K562 (cell line): Measurements from ENCODE around the gene DDC. TPM values are rescaled to one million over a fixed set of nuclear protein-coding genes. Genes with fewer than 3 reads are reported as not detected.

ENCODE experiments used
- ATAC-seq: fragments of 200-7000 bp; cut with Tn5 transposase; 3 replicates; pipeline ENCODE4 v1.9.1; 2020; ENCODE audit warnings: moderate library complexity
- BruUV-seq: library from RNA; stranded (reverse); fragments of 400-500 nt; replicated peaks from 2 replicates; lab custom pipeline; 2021; lab: Mats Ljungman, UMichigan
- CTCF ChIA-PET: fragments of 300-600 bp; formaldehyde crosslinking; extraction: SDS; loops from one replicate; lab custom pipeline; 2021; ENCODE audit warnings: low intra/inter-chr PET ratio; lab: Yijun Ruan, JAX
- POLR2A ChIA-PET: fragments of 300-600, 350-650 bp; sonication (Branson Sonifier 250); formaldehyde crosslinking; extraction: SDS; loops from one replicate; lab custom pipeline; 2021; ENCODE audit warnings: antibody characterized with exemption, inconsistent platforms; lab: Yijun Ruan, JAX
- DNase-seq, 4 experiments: peaks; one replicate each; pipeline versions ENCODE4 v3.0.0 to v3.0.0-alpha.2; 2011 to 2018; ENCODE audit warnings: low spot score in 3 of 4, mixed read lengths in 3 of 4; ENCODE audit errors: extremely low read depth in 1 of 4
- FAIRE-seq: peaks from 2 replicates; lab custom pipeline; 2011; peaks lifted over from hg19 to GRCh38; lab: Jason Lieb, UNC
- H2AFZ ChIP-seq: 2 replicates; pipeline ENCODE4 v1.6.0; 2011; ENCODE audit warnings: low read depth, low read length, control low read depth, inconsistent platforms
- H3K27ac ChIP-seq: fragments of 200-600 bp; 3 replicates; pipeline ENCODE4 v1.8.0; 2011; ENCODE audit warnings: low read depth, mild to moderate bottlenecking, control low read depth, inconsistent platforms, low read length, moderate library complexity, mixed read lengths; ENCODE audit errors: extremely low read depth
- H3K27me3 ChIP-seq, 2 experiments: fragments of 300-600 bp in 1 of 2; 2 replicates in 1 of 2; 3 replicates in 1 of 2; pipeline versions ENCODE4 v1.6.0 to v1.8.0; 2011; ENCODE audit warnings: inconsistent platforms in 2 of 2, low read length in 2 of 2, mild to moderate bottlenecking in 1 of 2, mixed read lengths in 1 of 2, moderate library complexity in 1 of 2; ENCODE audit not compliant: control insufficient read depth in 2 of 2, insufficient read depth in 2 of 2
- H3K36me3 ChIP-seq: fragments of 300-600 bp; 3 replicates; pipeline ENCODE4 v1.8.0; 2011; ENCODE audit warnings: mild to moderate bottlenecking, low read length, inconsistent platforms; ENCODE audit not compliant: control insufficient read depth, insufficient read depth
- H3K4me1 ChIP-seq, 2 experiments: fragments of 200-600 bp in 1 of 2; replicated peaks in 1 of 2; 2 replicates in 1 of 2; 3 replicates in 1 of 2; pipeline versions ENCODE4 v1.5.1 to v1.8.0; 2011; ENCODE audit warnings: inconsistent platforms in 2 of 2, low read length in 2 of 2, mild to moderate bottlenecking in 1 of 2, mixed read lengths in 1 of 2, moderate library complexity in 1 of 2; ENCODE audit not compliant: control insufficient read depth in 2 of 2, insufficient read depth in 2 of 2
- H3K4me2 ChIP-seq: 2 replicates; pipeline ENCODE4 v1.6.1; 2011; ENCODE audit warnings: low read length, control low read depth, inconsistent platforms, mixed read lengths; ENCODE audit not compliant: insufficient read depth
- H3K4me3 ChIP-seq: fragments of 200-600 bp; sonication (generic), shearing (Covaris generic); 2 replicates; pipeline ENCODE4 v1.5.1; 2016; ENCODE audit warnings: control low read depth, inconsistent platforms
- H3K79me2 ChIP-seq: fragments of 200-600 bp; 3 replicates; pipeline ENCODE4 v1.8.0; 2011; ENCODE audit warnings: low read length, inconsistent platforms; ENCODE audit not compliant: control insufficient read depth, insufficient read depth
- H3K9ac ChIP-seq, 2 experiments: 2 replicates each; pipeline versions ENCODE4 v1.6.0 to v1.6.1; 2011; ENCODE audit warnings: low read depth in 2 of 2, low read length in 2 of 2, control low read depth in 1 of 2, inconsistent platforms in 1 of 2, mild to moderate bottlenecking in 1 of 2, mixed read lengths in 1 of 2; ENCODE audit not compliant: insufficient read depth in 1 of 2
- H3K9me1 ChIP-seq: one replicate; pipeline ENCODE4 v1.6.0; 2011; ENCODE audit warnings: inconsistent platforms, mild to moderate bottlenecking, low read length, moderate library complexity; ENCODE audit not compliant: control insufficient read depth, insufficient read depth
- H3K9me3 ChIP-seq: replicated peaks from 2 replicates; pipeline ENCODE4 v1.5.1; 2011; ENCODE audit warnings: low read depth, low read length, inconsistent platforms; ENCODE audit not compliant: control insufficient read depth, insufficient read depth
- H4K20me1 ChIP-seq: replicated peaks from 2 replicates; pipeline ENCODE4 v1.6.1; 2011; ENCODE audit warnings: low read length, inconsistent platforms, mixed read lengths; ENCODE audit not compliant: control insufficient read depth, insufficient read depth
- CBFA2T3 ChIP-seq: fragments of 450-650 bp; IDR thresholded peaks from 2 replicates; pipeline ENCODE4 v1.6.1; 2017
- EZH2 ChIP-seq: IDR thresholded peaks from 2 replicates; pipeline ENCODE4 v1.6.1; 2012; ENCODE audit warnings: low read depth, mild to moderate bottlenecking, inconsistent platforms, low read length, borderline replicate concordance
- FOS ChIP-seq: IDR thresholded peaks from 3 replicates; pipeline ENCODE4 v1.6.1; 2011; ENCODE audit not compliant: insufficient read length; ENCODE audit errors: extremely low read depth
- FOXJ2 ChIP-seq: fragments of 200-800 bp; sonication (Bioruptor generic); IDR thresholded peaks from 2 replicates; pipeline ENCODE4 v1.6.1; 2016; ENCODE audit warnings: missing genetic modification characterization, missing compliant biosample characterization
- HOXB6 ChIP-seq: fragments of 250-450 bp; sonication (Bioruptor Pico); IDR thresholded peaks from 2 replicates; pipeline ENCODE4 v1.5.1; 2022; ENCODE audit warnings: mild to moderate bottlenecking, borderline replicate concordance
- PURB ChIP-seq: sonication (generic); formaldehyde crosslinking; IDR thresholded peaks from 2 replicates; pipeline ENCODE4 v1.9.0; 2021; ENCODE audit warnings: low read depth, mild to moderate bottlenecking, missing genetic modification reagents
- PYGO2 ChIP-seq: fragments of 450-650 bp; IDR thresholded peaks from 2 replicates; pipeline ENCODE4 v1.6.1; 2016; ENCODE audit warnings: mild to moderate bottlenecking, missing genetic modification characterization, moderate library complexity, missing compliant biosample characterization
- SRSF1 ChIP-seq: fragments of 200-400 bp; formaldehyde crosslinking; IDR thresholded peaks from 2 replicates; pipeline ENCODE4 v1.6.1; 2017; ENCODE audit warnings: mild to moderate bottlenecking, low read depth, low read length, moderate library complexity
- ZBED1 ChIP-seq: IDR thresholded peaks from 2 replicates; pipeline ENCODE4 v1.6.1; 2014
- ZNF79 ChIP-seq: fragments of 250-450 bp; sonication (Bioruptor Pico); IDR thresholded peaks from 2 replicates; pipeline ENCODE4 v1.4.0; 2020; ENCODE audit warnings: low read depth, mild to moderate bottlenecking, moderate library complexity
- WGBS: fragments of 100-300 bp; shearing (Covaris generic); methylation state at CpG from one replicate; pipeline ENCODE4 v1.1.6; 2016; ENCODE audit warnings: low coverage, mixed read lengths; ENCODE audit not compliant: insufficient coverage; ENCODE audit errors: missing lambda C conversion rate; 5-methylcytosine and 5-hydroxymethylcytosine counted together
- in situ Hi-C: fragments of 300-500 bp; cut with MboI; formaldehyde crosslinking; loops from 4 replicates; pipeline ENCODE4 v1.15.0; 2018; ENCODE audit warnings: inconsistent platforms, mixed read lengths
- intact Hi-C: fragments of 100-400 bp; cut with micrococcal nuclease; formaldehyde crosslinking; loops from 2 replicates; pipeline ENCODE4 v1.14.2; 2022
- polyA plus RNA-seq, 8 experiments: library from polyadenylated mRNA; depleted of rRNA in 4 of 8; stranded (reverse) in 5 of 8; unstranded in 3 of 8; fragments of >200 nt; fragmentation: Nextera tagmentation in 2 of 8; fragmentation: Illumina TruSeq in 1 of 8; extraction: Ambion mirVana in 2 of 8; extraction: Trizol in 1 of 8; gene quantifications; 2 replicates each; pipeline versions ENCODE4 v1.2.1 to v1.2.3, GENCODE V29; 2011 to 2014; ENCODE audit warnings: inconsistent platforms in 1 of 8, missing spikeins in 1 of 8
- total RNA-seq, 7 experiments: library from RNA; depleted of rRNA in 6 of 7; stranded (reverse); fragments of >200 nt in 6 of 7; fragmentation: Illumina TruSeq in 2 of 7; extraction: Trizol in 2 of 7; gene quantifications; 2 replicates each; pipeline versions ENCODE4 v1.2.1 to v1.2.3, GENCODE V29; 2011 to 2021; ENCODE audit warnings: low replicate concordance in 1 of 7
- TF ChIP-seq, protein P1 (sequence below): sonication (generic); formaldehyde crosslinking; IDR thresholded peaks from 2 replicates; pipeline ENCODE4 v1.4.0; 2020; ENCODE audit warnings: mild to moderate bottlenecking, missing genetic modification reagents
- TF ChIP-seq, protein P2 (sequence below): sonication (generic); formaldehyde crosslinking; IDR thresholded peaks from 2 replicates; pipeline ENCODE4 v1.8.0; 2022; ENCODE audit warnings: missing genetic modification reagents, mild to moderate bottlenecking, borderline replicate concordance

The DDC gene
- total and polyA plus RNA-seq, 9 of the 15 experiments (the other 6 are each of a cell fraction or from before 2014, with no cell fraction given), result not detected

DNA sequence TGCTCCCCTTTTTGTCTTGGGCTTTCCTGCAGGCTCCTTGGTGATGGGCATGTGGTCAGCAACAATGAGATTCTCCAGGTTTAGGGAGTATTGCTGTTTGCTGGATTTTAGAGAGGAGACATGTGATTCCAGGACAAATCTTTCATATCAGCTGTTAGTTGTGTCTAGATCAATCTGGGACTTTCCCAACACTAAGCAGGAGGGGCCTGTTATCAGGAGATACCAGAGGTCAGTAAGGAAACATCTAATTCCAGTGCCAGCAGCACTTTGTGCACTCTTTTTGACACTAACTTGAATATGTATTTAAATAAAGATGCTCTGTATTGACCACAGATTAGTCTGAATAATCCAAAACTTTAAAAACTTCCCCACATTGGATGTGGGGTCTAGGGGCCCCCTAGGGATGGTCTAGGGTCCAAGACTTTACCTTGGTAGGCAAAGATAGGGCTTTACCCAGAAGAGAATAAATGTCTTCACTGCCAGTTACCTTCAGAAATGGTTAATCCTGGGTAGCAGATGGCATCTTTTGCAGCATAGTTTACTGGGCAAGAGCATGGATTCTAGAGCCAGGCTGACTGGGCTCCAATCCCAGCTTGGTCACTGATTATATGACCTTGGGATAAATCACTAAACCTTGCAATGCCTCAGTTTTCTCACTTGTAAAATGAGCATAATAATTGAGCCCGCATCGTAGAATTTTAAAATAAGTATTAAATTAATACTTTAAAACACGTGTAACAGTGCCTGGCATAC is 108.7 kb downstream of the DDC start:
- FAIRE-seq, result no peak
- Histone ChIP-seq H3K4me1 (no peaks in the 10 kb centered on the region), H3K9me1 (no peaks in the 10 kb centered on the region), H3K9ac (no peak overlapping the region), H3K79me2 (no peaks in the 10 kb centered on the region), H3K27me3 (peaks cover 12 to 21% of the 10 kb centered on the region in 2 experiments), H3K36me3 (no peaks in the 10 kb centered on the region), H4K20me1 (no peaks in the 10 kb centered on the region), H3K4me2 (no peak overlapping the region), H3K9me3 (no peaks in the 10 kb centered on the region)
- WGBS, result 10% methylated on average over 3 of the region's 3 CpGs
- intact Hi-C loops, result no loop called here
- no peak for ATAC-seq
- ChIA-PET CTCF (no interaction called here), POLR2A (no interaction called here)
- in situ Hi-C loops, result loop anchor here (10.0 kb wide), 1 partner anchor 688 kb away; no protein-coding TSS in a partner anchor
- no peak for DNase-seq
- TF ChIP-seq FOS, result no peak
- TF ChIP-seq FOXJ2 (tag), result 0 out of 2 replicates have a peak, but pooled peaks have one; percentile 24
- no peak for TF ChIP-seq HOXB6
- TF ChIP-seq CBFA2T3, result peak; percentile 34; the same call in 1 of the 2 replicates
- TF ChIP-seq, all 486 proteins: peak for 2
- H3K27ac ChIP-seq, result no peak overlapping the region
- H2AFZ ChIP-seq, result no peak overlapping the region
- no peak overlapping the region for H3K4me3 ChIP-seq
- BruUV-seq, result no TSS peak

DNA sequence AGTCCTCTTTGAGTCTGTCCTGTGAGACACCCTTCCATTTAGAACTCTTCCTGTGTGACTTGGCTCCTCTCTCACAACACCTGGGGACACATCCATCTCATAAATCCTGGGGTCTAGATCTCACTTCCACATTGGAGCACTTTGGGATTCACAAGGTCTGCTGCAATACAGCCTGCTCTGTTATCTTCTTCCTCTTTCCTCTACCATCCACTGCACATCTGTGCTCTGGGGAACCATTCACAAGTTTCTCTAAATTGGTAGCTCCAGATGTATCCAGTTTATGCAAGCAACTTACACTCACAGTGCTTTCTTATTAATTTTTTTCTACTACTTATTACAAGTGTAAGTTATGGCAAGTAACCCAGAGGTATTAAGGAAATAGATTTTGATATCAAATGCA is 109.5 kb downstream of the DDC start:
- Histone ChIP-seq H3K4me2 (no peak overlapping the region), H3K4me3 (no peak overlapping the region), H3K36me3 (no peaks in the 10 kb centered on the region), H3K27me3 (peaks cover 9 to 20% of the 10 kb centered on the region in 2 experiments), H3K79me2 (no peaks in the 10 kb centered on the region), H3K27ac (no peak overlapping the region), H3K9ac (no peak overlapping the region), H3K9me1 (no peaks in the 10 kb centered on the region), H4K20me1 (no peaks in the 10 kb centered on the region), H3K9me3 (no peaks in the 10 kb centered on the region), H2AFZ (no peak overlapping the region), H3K4me1 (peaks cover 0 to 3% of the 10 kb centered on the region in 2 experiments; a peak in 2 of 5 replicates)
- in situ Hi-C loops, result loop anchor here (10.0 kb wide), 1 partner anchor 689 kb away; no protein-coding TSS in a partner anchor
- ChIA-PET CTCF (no interaction called here), POLR2A (no interaction called here)
- FAIRE-seq, result no peak
- no peak for ATAC-seq
- no peak for DNase-seq
- intact Hi-C loops, result no loop called here
- BruUV-seq, result no TSS peak
- no peak for TF ChIP-seq ZBED1
- TF ChIP-seq, protein P1, sequence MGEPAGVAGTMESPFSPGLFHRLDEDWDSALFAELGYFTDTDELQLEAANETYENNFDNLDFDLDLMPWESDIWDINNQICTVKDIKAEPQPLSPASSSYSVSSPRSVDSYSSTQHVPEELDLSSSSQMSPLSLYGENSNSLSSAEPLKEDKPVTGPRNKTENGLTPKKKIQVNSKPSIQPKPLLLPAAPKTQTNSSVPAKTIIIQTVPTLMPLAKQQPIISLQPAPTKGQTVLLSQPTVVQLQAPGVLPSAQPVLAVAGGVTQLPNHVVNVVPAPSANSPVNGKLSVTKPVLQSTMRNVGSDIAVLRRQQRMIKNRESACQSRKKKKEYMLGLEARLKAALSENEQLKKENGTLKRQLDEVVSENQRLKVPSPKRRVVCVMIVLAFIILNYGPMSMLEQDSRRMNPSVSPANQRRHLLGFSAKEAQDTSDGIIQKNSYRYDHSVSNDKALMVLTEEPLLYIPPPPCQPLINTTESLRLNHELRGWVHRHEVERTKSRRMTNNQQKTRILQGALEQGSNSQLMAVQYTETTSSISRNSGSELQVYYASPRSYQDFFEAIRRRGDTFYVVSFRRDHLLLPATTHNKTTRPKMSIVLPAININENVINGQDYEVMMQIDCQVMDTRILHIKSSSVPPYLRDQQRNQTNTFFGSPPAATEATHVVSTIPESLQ, result no peak
- no peak for TF ChIP-seq SRSF1
- TF ChIP-seq EZH2, result no peak
- TF ChIP-seq ZNF79, result no peak
- TF ChIP-seq, protein P2, sequence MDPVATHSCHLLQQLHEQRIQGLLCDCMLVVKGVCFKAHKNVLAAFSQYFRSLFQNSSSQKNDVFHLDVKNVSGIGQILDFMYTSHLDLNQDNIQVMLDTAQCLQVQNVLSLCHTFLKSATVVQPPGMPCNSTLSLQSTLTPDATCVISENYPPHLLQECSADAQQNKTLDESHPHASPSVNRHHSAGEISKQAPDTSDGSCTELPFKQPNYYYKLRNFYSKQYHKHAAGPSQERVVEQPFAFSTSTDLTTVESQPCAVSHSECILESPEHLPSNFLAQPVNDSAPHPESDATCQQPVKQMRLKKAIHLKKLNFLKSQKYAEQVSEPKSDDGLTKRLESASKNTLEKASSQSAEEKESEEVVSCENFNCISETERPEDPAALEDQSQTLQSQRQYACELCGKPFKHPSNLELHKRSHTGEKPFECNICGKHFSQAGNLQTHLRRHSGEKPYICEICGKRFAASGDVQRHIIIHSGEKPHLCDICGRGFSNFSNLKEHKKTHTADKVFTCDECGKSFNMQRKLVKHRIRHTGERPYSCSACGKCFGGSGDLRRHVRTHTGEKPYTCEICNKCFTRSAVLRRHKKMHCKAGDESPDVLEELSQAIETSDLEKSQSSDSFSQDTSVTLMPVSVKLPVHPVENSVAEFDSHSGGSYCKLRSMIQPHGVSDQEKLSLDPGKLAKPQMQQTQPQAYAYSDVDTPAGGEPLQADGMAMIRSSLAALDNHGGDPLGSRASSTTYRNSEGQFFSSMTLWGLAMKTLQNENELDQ (CRISPR knock-in tag), result no peak
- TF ChIP-seq PYGO2 (tag), result no peak
- no peak for TF ChIP-seq PURB (CRISPR knock-in tag)
